Osteocyte (in vitro differentiated cells): Measurements from ENCODE around the gene CHM. TPM values are rescaled to one million over a fixed set of nuclear protein-coding genes. Genes with fewer than 3 reads are reported as not detected.

Source experiments
- DNase-seq: peaks from one replicate; pipeline ENCODE4 v3.0.0; 2021; ENCODE audit warnings: mixed read lengths; ENCODE audit not compliant: unreplicated experiment; ENCODE audit errors: extremely low spot score
- H3K27ac Mint-ChIP-seq: one replicate; pipeline ENCODE4 v1.8.0; 2021; ENCODE audit warnings: mild to moderate bottlenecking, mixed read lengths; ENCODE audit not compliant: unreplicated experiment
- H3K27me3 Mint-ChIP-seq: one replicate; pipeline ENCODE4 v1.8.0; 2021; ENCODE audit warnings: mixed read lengths; ENCODE audit not compliant: unreplicated experiment
- H3K36me3 Mint-ChIP-seq: one replicate; pipeline ENCODE4 v1.8.0; 2021; ENCODE audit warnings: mixed read lengths; ENCODE audit not compliant: unreplicated experiment
- H3K4me1 Mint-ChIP-seq: one replicate; pipeline ENCODE4 v1.8.0; 2021; ENCODE audit warnings: mixed read lengths; ENCODE audit not compliant: unreplicated experiment
- H3K4me3 Mint-ChIP-seq: one replicate; pipeline ENCODE4 v1.8.0; 2021; ENCODE audit warnings: mild to moderate bottlenecking, moderate library complexity, mixed read lengths; ENCODE audit not compliant: unreplicated experiment
- H3K9me3 Mint-ChIP-seq: one replicate; pipeline ENCODE4 v1.8.0; 2021; ENCODE audit warnings: mixed read lengths; ENCODE audit not compliant: unreplicated experiment
- CTCF ChIP-seq: fragments of 200-600 bp; sonication (generic); IDR thresholded peaks from 2 replicates; pipeline ENCODE4 v1.5.0; 2021; ENCODE audit warnings: antibody characterized with exemption, mild to moderate bottlenecking, moderate library complexity
- total RNA-seq: library from RNA; stranded (reverse); gene quantifications from 2 replicates; pipeline ENCODE4 v1.2.1, GENCODE V29; 2021

Gene CHM
- total RNA-seq, 1 donor from 2014 or later = 62.2 TPM

GRCh38 chrX:85906399-85906798, 141.0 kb downstream of the CHM start:
- TF ChIP-seq CTCF = no peak
- no peak for DNase-seq
- no peak overlapping the region for H3K4me3 Mint-ChIP-seq
- peaks cover 11% of the 10 kb centered on the region for H3K36me3 Mint-ChIP-seq
- H3K27ac Mint-ChIP-seq = no peak overlapping the region
- no peaks in the 10 kb centered on the region for H3K4me1 Mint-ChIP-seq
- H3K9me3 Mint-ChIP-seq = no peaks in the 10 kb centered on the region
- no peaks in the 10 kb centered on the region for H3K27me3 Mint-ChIP-seq

GRCh38 chrX:85905851-85906250, 141.5 kb downstream of the CHM start:
- DNase-seq = no peak
- Mint-ChIP-seq H3K27me3 (no peaks in the 10 kb centered on the region), H3K4me3 (no peak overlapping the region), H3K36me3 (peaks cover 11% of the 10 kb centered on the region), H3K4me1 (no peaks in the 10 kb centered on the region), H3K27ac (no peak overlapping the region), H3K9me3 (no peaks in the 10 kb centered on the region)
- no peak for TF ChIP-seq CTCF

GRCh38 chrX:85903692-85904471, 143.5 kb downstream of the CHM start:
- no peaks in the 10 kb centered on the region for H3K9me3 Mint-ChIP-seq
- no peaks in the 10 kb centered on the region for H3K4me1 Mint-ChIP-seq
- H3K27ac Mint-ChIP-seq = no peak overlapping the region
- H3K4me3 Mint-ChIP-seq = no peak overlapping the region
- H3K36me3 Mint-ChIP-seq = peaks cover 11% of the 10 kb centered on the region
- TF ChIP-seq CTCF = no peak
- no peaks in the 10 kb centered on the region for H3K27me3 Mint-ChIP-seq
- no peak for DNase-seq

- Mint-ChIP-seq H3K9me3 (no peaks in the 10 kb centered on the region), H3K4me3 (no peak overlapping the region), H3K27ac (no peak overlapping the region), H3K36me3 (peaks cover 21% of the 10 kb centered on the region), H3K27me3 (no peaks in the 10 kb centered on the region), H3K4me1 (no peaks in the 10 kb centered on the region)
- no peak for TF ChIP-seq CTCF
- no peak for DNase-seq
Measured at GRCh38 chrX:85897362-85898126, 149.8 kb downstream of the CHM start.

GRCh38 chrX:85882601-85883000, 164.8 kb downstream of the CHM start:
- no peaks in the 10 kb centered on the region for H3K4me1 Mint-ChIP-seq
- TF ChIP-seq CTCF = no peak
- H3K4me3 Mint-ChIP-seq = no peak overlapping the region
- peaks cover 22% of the 10 kb centered on the region for H3K36me3 Mint-ChIP-seq
- peaks cover 8% of the 10 kb centered on the region for H3K9me3 Mint-ChIP-seq
- no peaks in the 10 kb centered on the region for H3K27me3 Mint-ChIP-seq
- no peak for DNase-seq
- no peak overlapping the region for H3K27ac Mint-ChIP-seq
